Vagina (tissue), 2 donors: ENCODE results near the gene HOTAIR. TPM values are rescaled to one million over a fixed set of nuclear protein-coding genes. Genes with fewer than 3 reads are reported as not detected.

Experiments used
- DNase-seq, 2 donors: peaks; one replicate each; pipeline ENCODE4 v3.0.0-alpha.2; 2017; ENCODE audit errors: extremely low spot score in 2 of 2
- H3K27ac ChIP-seq: fragments of 200-600 bp; sonication (generic); one replicate; pipeline ENCODE4 v1.5.1; 2019
- H3K27me3 ChIP-seq: fragments of 200-600 bp; sonication (generic); one replicate; pipeline ENCODE4 v1.5.1; 2019
- H3K36me3 ChIP-seq, 2 donors: fragments of 200-600 bp; sonication (generic); one replicate each; pipeline ENCODE4 v1.5.1; 2017 to 2019
- H3K4me1 ChIP-seq: fragments of 200-600 bp; sonication (generic); one replicate; pipeline ENCODE4 v1.5.1; 2019
- H3K4me3 ChIP-seq, 2 donors: fragments of 200-600 bp; sonication (generic); 1 replicate in 1 of 2; 2 replicates in 1 of 2; pipeline ENCODE4 v1.5.1; 2016 to 2019
- H3K9me3 ChIP-seq: fragments of 200-600 bp; sonication (generic); one replicate; pipeline ENCODE4 v1.5.1; 2019
- POLR2A ChIP-seq, 2 donors: fragments of 450-650 bp; IDR thresholded peaks; one replicate each; pipeline ENCODE4 v1.6.1; 2017; ENCODE audit warnings: antibody characterized with exemption in 2 of 2, mild to moderate bottlenecking in 2 of 2, moderate library complexity in 2 of 2
- POLR2AphosphoS5 ChIP-seq, 2 donors: sonication (generic); formaldehyde crosslinking; IDR thresholded peaks; one replicate each; pipeline ENCODE4 v1.9.0; 2017; ENCODE audit warnings: antibody characterized with exemption in 2 of 2, mild to moderate bottlenecking in 2 of 2, low read depth in 1 of 2; ENCODE audit not compliant: insufficient read depth in 1 of 2
- intact Hi-C: fragments of 100-400 bp; cut with DNase I; formaldehyde crosslinking; loops from one replicate; pipeline ENCODE4 v1.15.1; 2023
- total RNA-seq: library from RNA; depleted of rRNA; stranded (reverse); fragments of >200 nt; gene quantifications from one replicate; pipeline ENCODE4 v1.2.3, GENCODE V29; 2016
- TF ChIP-seq, protein P1 (sequence below), 3 experiments: fragments of 450-650 bp in 2 of 3; fragments of 200-600 bp in 1 of 3; sonication (generic) in 1 of 3; IDR thresholded peaks; one replicate each; pipeline ENCODE4 v1.5.1; 2017 to 2019; ENCODE audit warnings: antibody characterized with exemption in 3 of 3, mild to moderate bottlenecking in 2 of 3, moderate library complexity in 2 of 3

Gene HOTAIR
- total RNA-seq, 1 donor from 2014 or later: not detected

DNA sequence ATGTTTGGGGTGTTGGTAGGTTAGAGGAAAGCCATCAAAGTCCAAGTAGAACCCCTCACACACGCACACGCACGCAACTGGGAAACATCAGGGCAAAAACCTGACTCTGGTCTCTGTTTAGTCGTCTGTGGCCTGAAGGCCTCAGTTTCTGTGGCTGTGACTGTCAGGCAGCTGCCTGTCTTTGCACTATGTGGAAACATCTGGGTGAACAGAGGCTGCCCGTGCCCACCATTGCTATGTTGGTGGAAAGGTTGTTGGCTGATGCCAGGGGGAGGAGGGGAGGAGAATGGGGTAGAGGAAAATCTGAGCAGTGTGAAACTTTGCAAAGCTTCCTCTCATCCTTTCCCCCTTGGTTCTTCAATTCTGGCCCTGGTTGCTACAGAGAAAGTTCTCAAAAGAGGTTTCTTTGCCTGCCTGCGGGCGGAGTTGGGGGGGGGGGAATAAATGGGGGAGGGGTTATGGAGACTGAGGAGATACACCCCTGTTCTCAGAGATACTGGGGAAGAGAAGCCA is 17.7 kb upstream of the HOTAIR start:
- DNase-seq: no peak
- H3K27ac ChIP-seq: no peak overlapping the region
- no peak overlapping the region for H3K4me3 ChIP-seq
- peaks cover 24% of the 10 kb centered on the region for H3K4me1 ChIP-seq
- peaks cover 38% of the 10 kb centered on the region for H3K27me3 ChIP-seq
- no peaks in the 10 kb centered on the region for H3K36me3 ChIP-seq
- H3K9me3 ChIP-seq: no peaks in the 10 kb centered on the region
- TF ChIP-seq POLR2A (IDR thresholded peaks at IDR 0.05) (no peak), POLR2AphosphoS5 (IDR thresholded peaks at IDR 0.05; ENCODE audit: insufficient read depth in 1 of 2, low read depth in 1 of 2) (no peak)
- TF ChIP-seq, protein P1, sequence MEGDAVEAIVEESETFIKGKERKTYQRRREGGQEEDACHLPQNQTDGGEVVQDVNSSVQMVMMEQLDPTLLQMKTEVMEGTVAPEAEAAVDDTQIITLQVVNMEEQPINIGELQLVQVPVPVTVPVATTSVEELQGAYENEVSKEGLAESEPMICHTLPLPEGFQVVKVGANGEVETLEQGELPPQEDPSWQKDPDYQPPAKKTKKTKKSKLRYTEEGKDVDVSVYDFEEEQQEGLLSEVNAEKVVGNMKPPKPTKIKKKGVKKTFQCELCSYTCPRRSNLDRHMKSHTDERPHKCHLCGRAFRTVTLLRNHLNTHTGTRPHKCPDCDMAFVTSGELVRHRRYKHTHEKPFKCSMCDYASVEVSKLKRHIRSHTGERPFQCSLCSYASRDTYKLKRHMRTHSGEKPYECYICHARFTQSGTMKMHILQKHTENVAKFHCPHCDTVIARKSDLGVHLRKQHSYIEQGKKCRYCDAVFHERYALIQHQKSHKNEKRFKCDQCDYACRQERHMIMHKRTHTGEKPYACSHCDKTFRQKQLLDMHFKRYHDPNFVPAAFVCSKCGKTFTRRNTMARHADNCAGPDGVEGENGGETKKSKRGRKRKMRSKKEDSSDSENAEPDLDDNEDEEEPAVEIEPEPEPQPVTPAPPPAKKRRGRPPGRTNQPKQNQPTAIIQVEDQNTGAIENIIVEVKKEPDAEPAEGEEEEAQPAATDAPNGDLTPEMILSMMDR (IDR thresholded peaks at IDR 0.05): no peak
- intact Hi-C loops: no loop called here

DNA sequence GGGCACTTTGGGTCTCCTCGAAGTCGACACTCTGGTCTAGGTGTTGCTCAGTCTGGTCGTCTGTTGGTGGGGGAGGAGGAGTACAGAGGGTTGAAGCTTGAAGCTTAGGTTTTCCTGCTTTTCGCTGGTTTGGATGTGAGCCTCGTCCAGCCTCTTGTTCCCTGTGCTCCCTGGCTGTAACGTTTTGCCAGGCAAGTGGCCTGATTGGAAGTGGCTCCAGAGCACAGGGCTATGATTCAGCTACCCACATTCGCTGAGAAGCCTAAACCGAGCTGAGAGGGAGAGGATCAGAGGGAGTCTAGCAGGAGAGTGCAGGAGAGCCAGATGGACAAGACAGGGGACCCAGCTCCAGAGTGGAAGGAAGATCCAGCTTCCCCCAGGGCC is 16.3 kb upstream of the HOTAIR start:
- TF ChIP-seq POLR2A (IDR thresholded peaks at IDR 0.05): no peak
- no peak for TF ChIP-seq POLR2AphosphoS5 (IDR thresholded peaks at IDR 0.05; ENCODE audit: insufficient read depth in 1 of 2, low read depth in 1 of 2)
- TF ChIP-seq, protein P1 (IDR thresholded peaks at IDR 0.05): no peak
- Histone ChIP-seq H3K9me3 (no peaks in the 10 kb centered on the region), H3K4me1 (peaks cover 26% of the 10 kb centered on the region), H3K27me3 (peaks cover 33% of the 10 kb centered on the region), H3K4me3 (no peak overlapping the region), H3K36me3 (no peaks in the 10 kb centered on the region), H3K27ac (no peak overlapping the region)
- intact Hi-C loops: no loop called here
- no peak for DNase-seq

DNA sequence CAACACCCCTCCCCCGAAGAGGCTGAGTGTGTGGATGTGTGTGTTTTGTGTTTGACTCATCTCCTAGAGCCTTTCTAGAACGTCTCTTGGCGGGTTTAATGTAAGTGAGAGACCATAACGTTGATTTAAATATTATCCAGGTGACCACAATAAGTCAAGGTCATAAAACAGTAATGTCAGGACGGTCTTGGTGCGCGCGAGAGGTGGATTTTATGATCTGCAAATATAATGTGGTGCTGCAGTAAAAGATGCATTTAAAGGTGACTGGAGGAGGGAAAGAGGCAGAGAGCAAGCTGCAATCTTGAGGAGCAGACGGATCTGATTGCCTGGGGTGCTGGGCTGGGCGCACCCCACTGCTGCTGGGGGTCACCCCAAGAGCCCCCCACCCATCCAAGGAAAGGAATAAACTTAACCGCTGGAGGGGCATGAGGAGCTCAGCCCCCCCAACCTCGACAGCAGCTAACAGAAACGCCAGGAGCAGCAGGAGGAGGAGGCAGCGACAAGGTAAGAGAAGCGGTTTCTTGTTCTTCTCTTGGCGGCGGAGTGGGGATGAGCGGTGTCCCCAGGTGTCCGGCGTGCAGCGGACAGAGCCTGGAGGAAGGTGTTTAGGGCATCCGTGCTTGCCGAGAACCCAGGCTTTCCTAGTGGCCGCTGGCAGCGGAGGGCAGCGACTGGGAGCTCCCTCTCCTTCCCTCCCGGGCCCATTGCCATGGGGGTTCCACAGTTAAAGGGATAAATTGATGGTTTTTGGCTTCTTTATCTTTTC is 15.7 kb upstream of the HOTAIR start:
- Histone ChIP-seq H3K36me3 (no peaks in the 10 kb centered on the region), H3K9me3 (no peaks in the 10 kb centered on the region), H3K27ac (no peak overlapping the region), H3K4me3 (no peak overlapping the region), H3K4me1 (peaks cover 26% of the 10 kb centered on the region), H3K27me3 (peaks cover 36% of the 10 kb centered on the region)
- intact Hi-C loops: no loop called here
- DNase-seq: no peak
- TF ChIP-seq, protein P1 (IDR thresholded peaks at IDR 0.05): no peak
- no peak for TF ChIP-seq POLR2AphosphoS5 (IDR thresholded peaks at IDR 0.05; ENCODE audit: insufficient read depth in 1 of 2, low read depth in 1 of 2)
- no peak for TF ChIP-seq POLR2A (IDR thresholded peaks at IDR 0.05)

DNA sequence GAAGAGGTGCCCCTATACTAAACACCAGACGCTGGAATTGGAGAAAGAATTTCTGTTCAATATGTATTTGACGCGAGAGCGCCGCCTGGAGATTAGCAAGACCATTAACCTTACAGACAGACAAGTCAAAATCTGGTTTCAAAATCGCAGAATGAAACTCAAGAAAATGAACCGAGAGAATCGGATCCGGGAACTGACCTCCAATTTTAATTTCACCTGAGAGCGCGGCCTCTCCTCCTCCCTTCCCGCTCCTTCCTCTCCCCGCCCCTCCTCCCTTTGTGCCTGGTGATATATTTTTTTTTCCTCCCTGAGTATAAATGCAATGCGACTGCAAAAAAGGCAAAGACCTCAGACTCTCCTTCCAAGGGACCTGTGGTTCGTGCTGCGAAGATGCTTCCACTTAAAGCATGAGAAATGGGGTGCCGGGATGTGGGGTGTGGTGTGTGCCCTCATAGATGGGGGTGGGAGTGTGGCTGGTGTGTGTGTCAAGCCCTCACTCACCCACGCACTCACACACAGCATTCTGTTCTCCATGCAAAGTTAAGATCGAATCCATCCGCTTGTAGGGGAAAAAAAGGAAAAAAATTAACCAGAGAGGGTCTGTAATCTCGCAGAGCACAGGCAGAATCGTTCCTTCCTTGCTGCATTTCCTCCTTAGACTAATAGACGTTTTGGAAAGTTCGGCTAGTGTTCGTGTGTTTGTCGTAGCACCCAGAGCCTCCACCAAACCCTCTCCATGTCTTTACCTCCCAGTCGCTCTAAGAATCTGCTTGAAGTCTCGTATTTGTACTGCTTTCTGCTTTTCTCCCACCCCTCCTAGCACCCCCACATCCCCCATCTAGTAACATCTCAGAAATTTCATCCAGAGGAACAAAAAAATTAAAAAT is 14.7 kb upstream of the HOTAIR start:
- no peak overlapping the region for H3K4me3 ChIP-seq
- peaks cover 38% of the 10 kb centered on the region for H3K27me3 ChIP-seq
- peaks cover 24% of the 10 kb centered on the region for H3K4me1 ChIP-seq
- no peaks in the 10 kb centered on the region for H3K9me3 ChIP-seq
- intact Hi-C loops: no loop called here
- H3K36me3 ChIP-seq: no peaks in the 10 kb centered on the region
- TF ChIP-seq POLR2AphosphoS5 (IDR thresholded peaks at IDR 0.05; ENCODE audit: insufficient read depth in 1 of 2, low read depth in 1 of 2) (no peak), POLR2A (IDR thresholded peaks at IDR 0.05) (no peak)
- TF ChIP-seq, protein P1 (IDR thresholded peaks at IDR 0.05): no peak
- H3K27ac ChIP-seq: no peak overlapping the region
- no peak for DNase-seq
